GM19455 (cell line): ENCODE data around the gene EPGN.

Source experiments
- ATAC-seq: cut with Tn5 transposase; IDR thresholded peaks from one replicate; pipeline ENCODE4 v1.9.1; 2021; ENCODE audit not compliant: unreplicated experiment

Gene EPGN

DNA sequence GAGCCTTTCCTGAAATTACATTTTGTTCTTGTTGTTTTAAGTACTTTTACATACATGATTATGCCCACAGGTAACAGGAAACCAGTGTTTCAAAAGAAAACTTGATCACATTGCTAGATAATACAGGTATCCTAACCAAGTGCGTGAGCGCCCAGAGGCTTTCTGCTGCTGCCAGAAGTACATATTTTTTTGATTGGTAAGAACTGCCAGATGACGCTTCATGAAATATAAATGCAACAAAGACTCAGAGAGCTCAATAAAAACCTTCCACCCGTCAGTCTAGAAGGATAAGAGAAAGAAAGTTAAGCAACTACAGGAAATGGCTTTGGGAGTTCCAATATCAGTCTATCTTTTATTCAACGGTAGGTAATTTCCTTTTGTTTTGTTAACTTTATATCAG is at the start of gene EPGN:
EPGN (plus strand) TSS at position 256 of the 400 bp plus-strand sequence; CDS start at position 320, 64 bp downstream.
- ATAC-seq = no peak

DNA sequence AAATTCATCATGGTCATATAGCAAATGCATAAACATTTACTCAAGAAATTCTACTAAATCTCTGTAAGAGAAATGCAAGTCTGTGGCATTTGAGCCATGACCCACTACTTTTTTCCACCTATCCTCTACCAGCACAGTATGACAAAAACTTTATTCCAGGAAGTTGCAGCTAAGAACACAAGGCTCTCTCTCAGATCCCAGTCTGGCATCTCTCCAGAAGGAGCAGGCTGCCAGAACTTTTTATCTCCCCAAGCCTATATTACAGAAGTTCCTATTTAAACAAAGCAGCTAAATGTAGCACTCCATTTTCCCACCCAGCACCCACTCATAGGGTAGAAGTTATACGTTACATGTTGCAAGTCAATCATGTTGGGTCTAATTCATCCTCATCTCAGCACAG is 49.3 kb upstream of the EPGN start:
- ATAC-seq = no peak

DNA sequence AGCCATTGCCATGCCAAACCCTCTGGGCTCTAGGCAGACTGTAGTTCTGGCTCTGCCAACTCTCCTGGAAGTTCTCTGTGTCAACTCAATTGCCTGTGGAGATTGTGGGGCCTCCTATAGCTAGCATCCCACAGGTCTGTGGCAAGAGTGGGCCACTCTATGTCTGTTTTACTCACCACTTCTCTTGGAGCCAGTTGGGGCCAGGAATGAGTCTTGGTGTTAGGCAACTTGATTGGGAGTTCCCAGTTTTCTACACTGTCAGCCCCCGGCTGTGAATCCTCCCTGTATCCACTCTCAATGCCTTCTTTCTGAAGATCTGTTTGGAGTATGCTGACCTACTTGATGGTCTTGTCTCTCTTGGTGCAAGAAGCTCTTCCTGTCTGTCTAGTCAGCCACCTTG is 48.2 kb upstream of the EPGN start:
- ATAC-seq = no peak

DNA sequence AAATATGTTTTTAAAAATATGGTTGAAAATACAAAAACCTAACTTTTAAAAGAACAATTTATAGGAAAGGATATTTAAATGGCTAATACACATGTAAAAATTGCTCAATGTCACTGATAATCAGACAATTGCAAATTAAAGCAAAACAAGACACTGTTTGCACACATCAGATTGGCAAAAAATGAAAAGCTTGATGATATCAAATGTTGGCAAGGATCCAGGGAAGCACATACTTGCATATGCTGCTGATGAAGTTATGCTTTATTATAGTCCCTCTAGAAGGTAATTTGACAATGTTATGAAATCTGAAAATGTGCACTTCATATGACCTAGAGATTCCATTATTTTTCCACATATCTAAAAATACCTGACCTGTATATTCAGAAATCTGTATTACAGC is 45.7 kb upstream of the EPGN start:
- ATAC-seq = no peak

GRCh38 chr4:74263551-74263950 is 44.7 kb upstream of the EPGN start:
- no peak for ATAC-seq

DNA sequence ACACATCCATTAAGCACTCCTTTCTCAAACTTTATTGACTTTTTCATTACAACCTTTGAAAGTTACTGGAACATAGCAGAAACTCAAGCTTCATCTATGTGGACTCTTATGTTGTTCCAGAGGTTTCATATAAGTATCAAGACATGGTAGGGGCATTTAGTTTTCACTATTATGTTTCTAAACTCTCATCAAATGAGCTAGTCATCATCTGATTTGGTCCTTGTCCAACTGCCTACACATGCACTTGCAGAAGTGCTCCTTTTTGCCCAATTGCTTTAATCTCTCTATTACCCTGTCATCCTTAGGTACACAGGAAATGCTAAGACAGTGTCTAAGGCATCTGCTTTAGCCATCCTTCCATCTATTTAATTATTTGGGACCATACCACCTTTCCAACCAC is 42.2 kb upstream of the EPGN start:
- ATAC-seq = no peak

DNA sequence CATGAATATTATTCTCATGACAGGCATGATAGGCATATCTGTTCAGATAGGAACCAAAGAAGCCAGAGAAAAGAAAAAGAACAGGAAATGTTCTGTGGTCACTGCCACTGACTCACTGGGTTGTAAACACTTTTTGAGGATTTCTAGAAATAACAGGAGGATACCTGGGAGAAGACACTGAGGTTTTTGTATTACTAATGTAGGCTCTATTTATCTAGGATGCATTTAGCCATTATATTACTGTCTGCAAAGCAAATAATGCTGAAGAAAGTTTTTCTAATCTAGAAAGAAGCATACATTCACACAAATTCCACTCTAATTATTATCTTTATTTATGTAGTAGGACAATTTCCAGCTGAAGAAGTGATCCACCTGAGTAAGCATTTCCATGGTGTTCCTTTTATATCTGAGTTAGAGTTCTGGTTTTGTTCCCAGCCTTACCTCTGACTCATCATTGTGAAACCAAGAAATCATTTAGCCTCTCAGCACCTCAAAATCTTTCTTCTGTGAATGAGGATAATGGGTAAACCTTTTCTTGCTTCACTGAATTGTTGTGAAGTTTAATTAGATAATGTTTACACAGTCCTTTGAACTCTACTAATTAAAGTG is 40.2 kb upstream of the EPGN start:
- no peak for ATAC-seq

DNA sequence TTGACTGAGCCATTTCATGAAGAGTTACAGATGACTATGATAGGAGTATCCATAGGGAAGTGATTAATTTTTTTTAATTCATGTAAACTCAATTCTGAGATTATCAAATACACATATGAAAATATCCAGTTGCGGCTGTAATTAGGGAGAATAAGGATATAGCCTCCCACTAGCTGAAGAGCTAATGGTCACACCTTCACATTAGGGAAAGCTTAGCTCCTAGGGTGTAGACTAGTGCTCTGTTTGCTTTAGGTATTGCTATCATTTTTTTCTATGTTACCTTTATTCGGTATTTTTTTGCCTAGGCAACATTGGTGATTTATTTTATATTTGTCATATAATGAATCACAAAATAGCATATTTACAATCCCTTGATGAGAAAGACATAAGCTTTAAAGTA is 39.6 kb upstream of the EPGN start:
- no peak for ATAC-seq

DNA sequence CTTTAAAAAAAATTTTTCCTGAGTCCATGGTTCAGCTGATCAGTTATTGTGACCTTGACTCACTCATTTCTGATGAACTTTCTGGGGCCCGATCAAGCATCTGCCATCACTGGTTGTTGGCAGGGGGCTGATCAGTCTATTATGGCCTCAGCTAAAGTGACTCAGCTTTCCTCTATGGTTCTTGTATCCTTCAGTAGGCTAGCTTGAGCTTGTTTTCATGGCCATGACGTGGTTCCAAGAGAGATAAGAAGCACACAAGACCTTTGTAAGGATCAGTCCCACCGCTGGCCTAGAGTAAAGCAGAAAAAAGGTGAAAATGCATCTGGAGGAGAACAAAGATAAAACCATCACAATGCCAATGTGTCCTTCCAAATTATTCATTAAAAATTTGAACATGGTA is 29.8 kb upstream of the EPGN start:
- no peak for ATAC-seq

DNA sequence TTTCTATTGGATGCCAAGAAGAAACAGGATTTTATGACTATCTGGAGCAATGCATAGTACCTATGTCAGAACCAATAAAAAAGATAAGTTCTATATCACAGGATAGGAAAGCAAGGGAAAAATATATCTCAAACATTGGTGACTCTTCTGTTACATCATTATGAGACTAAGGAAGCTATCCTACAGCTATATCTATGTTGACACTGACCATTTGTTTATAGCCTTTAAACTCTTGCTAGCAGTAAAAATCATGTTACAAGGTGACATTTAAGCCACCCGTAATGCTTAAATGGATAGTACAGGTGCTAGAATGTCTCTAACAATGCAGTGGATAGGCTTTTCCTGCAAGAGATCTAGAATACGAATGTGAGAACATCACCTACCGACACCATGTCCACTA is 28.6 kb upstream of the EPGN start:
- ATAC-seq = no peak

DNA sequence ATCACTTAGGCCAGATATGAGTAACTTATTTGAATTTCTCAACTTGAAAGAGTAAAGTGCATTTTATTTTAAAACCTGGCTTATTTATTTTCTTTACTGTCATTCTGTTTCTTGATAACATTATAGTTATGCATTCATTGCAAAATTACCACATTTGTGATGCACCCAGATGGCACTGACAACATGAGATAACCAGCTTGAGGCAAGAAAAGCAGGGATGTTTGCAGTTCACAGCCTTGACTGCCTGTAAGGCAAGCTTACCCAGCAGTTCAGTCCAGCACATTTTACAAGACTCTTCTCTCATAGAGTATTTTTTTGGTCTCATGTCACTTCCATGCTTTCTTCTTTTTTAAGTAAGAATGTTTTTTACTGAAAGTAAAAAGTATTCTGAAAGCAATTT is 25.3 kb upstream of the EPGN start:
- no peak for ATAC-seq

DNA sequence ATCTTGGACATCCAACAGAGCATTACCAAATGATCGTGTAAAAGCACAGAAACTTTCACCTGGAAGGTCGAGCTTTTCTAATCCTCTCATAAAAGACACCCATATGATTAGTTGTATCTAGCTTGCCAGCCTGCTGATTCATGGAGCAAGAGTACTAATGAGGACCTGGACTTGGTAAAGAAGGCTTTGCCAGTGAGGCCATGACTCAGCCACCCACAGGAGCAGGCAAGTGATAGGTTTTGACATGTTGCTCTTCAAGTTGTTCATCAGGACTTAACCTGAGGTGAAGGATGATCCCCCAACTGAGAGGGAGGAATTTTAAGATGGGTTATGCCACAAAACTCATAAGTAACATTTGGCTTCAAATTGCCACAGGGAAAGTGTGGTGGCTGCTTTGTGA is 24.7 kb upstream of the EPGN start:
- ATAC-seq = no peak

DNA sequence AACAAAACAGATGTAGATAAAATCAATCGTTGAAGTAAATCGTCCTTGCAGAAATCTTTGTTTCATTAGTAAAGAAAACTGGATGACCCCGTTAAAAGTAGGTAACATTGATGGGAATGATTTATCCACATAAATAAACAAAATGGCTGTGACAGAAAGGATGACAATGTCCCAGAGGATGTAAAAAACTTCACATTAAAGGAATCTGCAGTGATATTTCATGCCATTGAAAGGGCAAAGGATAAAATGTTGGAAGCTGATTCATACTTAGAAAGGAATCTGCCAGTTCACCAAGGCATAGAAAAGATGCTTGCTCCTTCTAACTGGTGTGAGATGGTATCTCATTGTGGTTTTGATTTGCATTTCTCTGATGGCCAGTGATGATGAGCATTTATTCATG is 24.2 kb upstream of the EPGN start:
- ATAC-seq = no peak

- no peak for ATAC-seq
Measured at GRCh38 chr4:74287164-74287563, 21.1 kb upstream of the EPGN start.

DNA sequence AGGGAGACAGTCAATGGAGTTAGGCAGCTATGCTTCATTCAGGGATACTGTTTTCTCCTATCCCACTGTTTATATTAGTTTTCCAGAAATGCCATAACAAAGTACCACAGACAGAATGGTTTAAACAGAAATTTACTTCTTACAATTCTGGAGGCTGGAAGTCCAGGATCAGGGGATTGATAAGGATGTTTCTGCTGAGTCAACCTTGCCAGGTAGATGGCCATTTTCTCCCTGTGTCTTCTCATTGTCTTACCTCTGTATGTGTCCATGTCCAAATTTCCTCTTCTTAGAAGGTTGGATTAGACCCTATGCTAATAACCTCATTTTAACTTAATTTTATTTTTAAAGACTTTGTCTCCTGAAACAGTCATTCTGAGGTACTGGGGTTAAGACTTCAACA is 20.5 kb upstream of the EPGN start:
- ATAC-seq = no peak

- no peak for ATAC-seq
Measured at GRCh38 chr4:74291471-74291870, 16.8 kb upstream of the EPGN start.

- ATAC-seq = no peak
Measured at GRCh38 chr4:74292111-74292870, 16.0 kb upstream of the EPGN start.

DNA sequence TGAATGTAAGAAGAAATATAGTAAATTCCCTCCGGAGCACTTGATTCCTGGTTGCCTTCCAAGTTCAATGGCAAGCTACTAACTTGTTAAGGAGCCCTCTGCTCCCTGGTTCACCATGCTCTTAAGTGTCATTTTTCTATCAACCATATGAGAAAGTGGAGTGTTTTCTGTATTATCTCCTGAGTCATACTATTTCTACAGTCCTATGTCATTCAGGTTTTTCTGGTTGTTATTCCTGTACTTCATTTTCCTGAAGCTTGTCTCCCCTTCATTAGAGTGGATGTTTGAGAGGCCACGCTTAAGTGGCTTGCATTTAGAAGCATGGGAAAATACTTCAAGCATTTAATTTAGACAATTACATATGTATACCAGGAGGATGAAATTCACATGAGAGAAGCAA is 14.7 kb upstream of the EPGN start:
- no peak for ATAC-seq

DNA sequence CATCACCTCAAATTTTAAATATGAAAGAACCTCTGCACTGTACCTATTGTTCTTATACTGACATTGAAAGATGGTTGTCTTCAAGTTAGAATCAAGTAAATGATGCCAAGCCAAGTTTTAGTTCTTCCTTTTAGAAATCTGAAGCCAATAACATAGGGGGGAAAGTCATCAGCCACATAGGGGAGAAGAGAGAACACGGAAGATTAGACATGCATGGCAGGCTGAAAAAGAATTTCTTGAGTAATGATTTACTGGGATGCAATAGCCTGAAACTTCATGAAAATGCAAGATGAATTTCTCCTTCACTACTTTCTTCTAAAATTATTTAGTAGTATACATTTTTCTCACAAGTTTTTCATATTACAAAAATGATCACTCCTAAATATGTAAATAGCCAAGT is 13.6 kb upstream of the EPGN start:
- ATAC-seq = no peak

DNA sequence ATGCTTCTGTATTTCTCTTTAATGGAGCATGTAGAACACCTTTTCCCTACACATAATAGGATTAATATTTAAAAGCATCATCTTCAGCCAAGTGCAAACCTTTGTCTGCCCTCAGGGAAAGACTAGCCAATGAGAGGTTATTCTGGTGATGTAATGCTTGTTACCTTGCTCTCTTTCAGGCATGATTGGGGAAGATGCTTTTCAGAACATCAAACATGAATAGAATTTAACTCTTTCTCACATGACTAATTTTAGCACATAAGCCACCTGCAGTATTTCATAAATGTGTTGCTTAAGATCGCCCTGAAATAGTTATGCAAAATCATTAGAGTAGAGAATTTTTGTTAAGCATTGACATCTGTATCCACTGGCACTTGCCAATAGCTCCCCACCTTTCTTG is 10.7 kb upstream of the EPGN start:
- ATAC-seq = no peak

GRCh38 chr4:74304095-74304625 is 4.1 kb upstream of the EPGN start:
- ATAC-seq = no peak

- no peak for ATAC-seq
Measured at GRCh38 chr4:74305000-74305399, 3.3 kb upstream of the EPGN start.

GRCh38 chr4:74307170-74307569 is 1.1 kb upstream of the EPGN start:
- ATAC-seq = no peak
